ENCODE data around the gene PSTPIP2.

- no peak for TF ChIP-seq CTCF (IDR thresholded peaks at IDR 0.05; ENCODE audit: poor library complexity, severe bottlenecking)
- no peak for TF ChIP-seq SMC3 (conservative IDR thresholded peaks at IDR 0.05; ENCODE audit: poor library complexity)
- no peak for TF ChIP-seq RAD21 (conservative IDR thresholded peaks at IDR 0.05)
- TF ChIP-seq POLR2AphosphoS5 (IDR thresholded peaks at IDR 0.05) = no peak
- TF ChIP-seq EZH2 (IDR thresholded peaks at IDR 0.05; ENCODE audit: borderline replicate concordance, insufficient read depth, low read length, poor library complexity, severe bottlenecking) = no peak
- no peak for TF ChIP-seq TAF1 (IDR thresholded peaks at IDR 0.05; ENCODE audit: low read depth)
Measured at GRCh38 chr18:46051731-46052461, 20.2 kb downstream of the PSTPIP2 start.
